ENCODE results near the gene KIF27. TPM values are rescaled to one million over a fixed set of nuclear protein-coding genes. Genes with fewer than 3 reads are reported as not detected.

KIF27 gene, protein sequence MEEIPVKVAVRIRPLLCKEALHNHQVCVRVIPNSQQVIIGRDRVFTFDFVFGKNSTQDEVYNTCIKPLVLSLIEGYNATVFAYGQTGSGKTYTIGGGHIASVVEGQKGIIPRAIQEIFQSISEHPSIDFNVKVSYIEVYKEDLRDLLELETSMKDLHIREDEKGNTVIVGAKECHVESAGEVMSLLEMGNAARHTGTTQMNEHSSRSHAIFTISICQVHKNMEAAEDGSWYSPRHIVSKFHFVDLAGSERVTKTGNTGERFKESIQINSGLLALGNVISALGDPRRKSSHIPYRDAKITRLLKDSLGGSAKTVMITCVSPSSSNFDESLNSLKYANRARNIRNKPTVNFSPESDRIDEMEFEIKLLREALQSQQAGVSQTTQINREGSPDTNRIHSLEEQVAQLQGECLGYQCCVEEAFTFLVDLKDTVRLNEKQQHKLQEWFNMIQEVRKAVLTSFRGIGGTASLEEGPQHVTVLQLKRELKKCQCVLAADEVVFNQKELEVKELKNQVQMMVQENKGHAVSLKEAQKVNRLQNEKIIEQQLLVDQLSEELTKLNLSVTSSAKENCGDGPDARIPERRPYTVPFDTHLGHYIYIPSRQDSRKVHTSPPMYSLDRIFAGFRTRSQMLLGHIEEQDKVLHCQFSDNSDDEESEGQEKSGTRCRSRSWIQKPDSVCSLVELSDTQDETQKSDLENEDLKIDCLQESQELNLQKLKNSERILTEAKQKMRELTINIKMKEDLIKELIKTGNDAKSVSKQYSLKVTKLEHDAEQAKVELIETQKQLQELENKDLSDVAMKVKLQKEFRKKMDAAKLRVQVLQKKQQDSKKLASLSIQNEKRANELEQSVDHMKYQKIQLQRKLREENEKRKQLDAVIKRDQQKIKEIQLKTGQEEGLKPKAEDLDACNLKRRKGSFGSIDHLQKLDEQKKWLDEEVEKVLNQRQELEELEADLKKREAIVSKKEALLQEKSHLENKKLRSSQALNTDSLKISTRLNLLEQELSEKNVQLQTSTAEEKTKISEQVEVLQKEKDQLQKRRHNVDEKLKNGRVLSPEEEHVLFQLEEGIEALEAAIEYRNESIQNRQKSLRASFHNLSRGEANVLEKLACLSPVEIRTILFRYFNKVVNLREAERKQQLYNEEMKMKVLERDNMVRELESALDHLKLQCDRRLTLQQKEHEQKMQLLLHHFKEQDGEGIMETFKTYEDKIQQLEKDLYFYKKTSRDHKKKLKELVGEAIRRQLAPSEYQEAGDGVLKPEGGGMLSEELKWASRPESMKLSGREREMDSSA (N-terminal part only)
- 3.0 and 4.2 TPM in 2 replicates for total RNA-seq

DNA sequence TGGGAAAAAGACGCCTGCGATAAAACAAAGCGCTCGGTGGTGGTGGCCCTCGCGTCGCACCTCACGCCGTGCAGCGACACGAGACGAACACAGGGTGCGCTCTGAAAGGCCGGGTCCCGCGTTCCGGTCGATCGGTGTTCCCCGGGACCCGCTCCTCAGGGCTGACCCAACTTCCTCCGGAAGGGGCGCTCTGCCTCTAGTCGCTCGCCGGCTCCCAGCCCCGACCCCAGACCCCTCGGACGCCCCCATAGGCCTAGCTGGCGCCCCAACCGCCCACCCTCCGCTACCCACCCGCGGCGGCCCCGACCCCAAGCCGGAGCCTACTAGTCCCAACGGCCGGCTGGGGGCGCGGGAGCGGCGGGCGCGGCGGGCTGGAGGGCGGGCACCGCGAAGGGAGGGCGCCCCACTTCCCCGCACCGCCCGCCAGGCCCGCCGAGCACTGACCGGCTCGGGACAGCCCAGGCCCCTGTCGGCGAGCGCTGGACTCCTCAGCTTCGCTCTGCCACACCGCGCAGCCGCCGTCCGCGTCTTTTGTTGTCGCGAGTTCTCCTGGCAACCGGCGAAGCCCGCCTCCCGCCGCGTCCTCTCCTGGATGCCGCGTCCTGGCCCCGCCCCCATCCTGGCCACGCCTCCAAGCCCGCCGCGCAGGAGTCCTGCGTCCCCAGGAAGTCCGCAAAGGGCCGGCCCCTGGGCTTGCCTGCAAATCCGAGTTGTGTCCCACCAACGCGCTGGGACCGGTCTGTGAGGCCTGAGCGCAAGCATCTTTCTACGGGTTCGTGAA, at the start of gene KIF27:
Gene KIF27, minus strand, starts transcription at position 506 of the 781 bp plus-strand sequence. CDS start 5,841 bp downstream, outside the sequence.

DNA sequence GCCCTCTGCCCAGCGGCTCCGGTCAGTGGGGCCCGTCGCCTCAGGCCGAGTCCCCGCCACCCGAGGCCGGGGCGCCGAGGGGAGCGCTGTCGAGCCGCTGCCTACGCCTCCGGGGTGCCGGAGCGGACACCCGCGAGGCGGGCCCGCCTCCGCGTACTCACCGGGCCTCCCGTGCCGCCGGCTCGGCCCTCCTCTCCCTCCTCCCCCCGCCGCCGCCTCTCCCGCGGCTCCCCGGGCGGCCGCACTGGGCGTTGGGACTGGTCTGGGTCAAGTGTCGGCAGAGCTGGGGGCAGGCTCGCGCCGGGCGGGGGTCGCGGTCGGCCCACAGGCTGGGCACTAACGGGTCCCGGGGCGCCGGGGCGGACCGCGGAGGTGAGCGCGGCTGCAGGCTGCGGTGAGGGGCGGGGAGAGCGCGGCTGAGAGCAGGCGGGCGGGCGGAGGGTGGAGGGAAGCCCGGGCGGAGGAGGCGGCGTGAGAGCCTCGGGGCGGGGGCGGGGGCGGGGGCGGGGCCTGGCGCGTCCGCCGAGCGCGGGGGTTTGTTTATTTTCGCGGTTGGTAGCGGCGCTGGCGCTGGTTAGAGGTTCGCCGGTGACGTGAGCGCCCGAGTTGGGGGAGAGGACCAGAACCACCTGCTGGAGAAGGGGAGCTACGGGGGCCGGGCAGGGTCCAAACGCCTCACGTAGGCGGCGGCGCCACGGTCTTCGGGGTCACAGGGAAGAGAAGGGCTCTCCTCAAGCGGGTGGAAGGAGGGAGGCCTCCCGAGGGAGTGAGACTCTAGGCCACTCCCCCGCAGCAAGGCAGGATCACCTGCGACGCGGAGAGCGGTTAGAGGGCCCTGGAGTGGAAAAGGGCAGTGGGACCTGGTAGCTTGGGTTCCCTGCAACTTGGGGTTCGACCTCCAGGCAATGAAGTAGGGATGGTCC, 103.6 kb downstream of the KIF27 start, which contains the start of gene GKAP1:
Gene GKAP1, minus strand, starts transcription at position 414 of the 923 bp plus-strand sequence. CDS start 11,252 bp downstream, outside the sequence.

Other genes with a start within 250 kb of the KIF27 start
- 93.2 and 108 TPM in 2 replicates for gene UBQLN1, start 213.5 kb downstream of the KIF27 start, total RNA-seq
- 1.3 and 2.2 TPM in 2 replicates for gene GKAP1, start 103.7 kb downstream of the KIF27 start, total RNA-seq
- 548 and 710 TPM in 2 replicates for gene HNRNPK, start 58.8 kb upstream of the KIF27 start, total RNA-seq
- gene RMI1, start 59.4 kb upstream of the KIF27 start, total RNA-seq = 4.8 and 5.6 TPM in 2 replicates

Measured in endothelial cell of coronary artery (primary cell).